A204.1 (cell line): Measurements from ENCODE around the gene POLA1.

Experiments used
- FAIRE-seq: peaks from 2 replicates; lab custom pipeline; 2012; peaks lifted over from hg19 to GRCh38; lab: Jason Lieb, UNC

POLA1 gene

GRCh38 chrX:25012433-25012735 lies 318.7 kb downstream of the POLA1 start:
- FAIRE-seq = no peak

GRCh38 chrX:25012793-25013631 lies 319.3 kb downstream of the POLA1 start:
- FAIRE-seq = no peak

- FAIRE-seq = no peak
Measured at GRCh38 chrX:25013632-25014365, 320.1 kb downstream of the POLA1 start.

- FAIRE-seq = no peak
Measured at GRCh38 chrX:25014366-25014838, 320.7 kb downstream of the POLA1 start.

- no peak for FAIRE-seq
Measured at GRCh38 chrX:25015486-25016360, 322.0 kb downstream of the POLA1 start, which contains the start of gene ARX. ARX (minus strand) TSS chrX:25015965; CDS start chrX:25015737, 228 bp downstream.

GRCh38 chrX:25016361-25016671 lies 322.6 kb downstream of the POLA1 start:
- FAIRE-seq = no peak

GRCh38 chrX:25016938-25017598 lies 323.4 kb downstream of the POLA1 start:
- FAIRE-seq = no peak

GRCh38 chrX:25017667-25018247 lies 324.0 kb downstream of the POLA1 start:
- no peak for FAIRE-seq

- no peak for FAIRE-seq
Measured at GRCh38 chrX:25018682-25019081, 325.0 kb downstream of the POLA1 start.

- FAIRE-seq = no peak
Measured at GRCh38 chrX:25019707-25020390, 326.1 kb downstream of the POLA1 start.

GRCh38 chrX:25020391-25020904 lies 326.7 kb downstream of the POLA1 start:
- no peak for FAIRE-seq

GRCh38 chrX:25020905-25021449 lies 327.3 kb downstream of the POLA1 start:
- FAIRE-seq = no peak

GRCh38 chrX:25022499-25023325 lies 329.0 kb downstream of the POLA1 start:
- FAIRE-seq = no peak

- FAIRE-seq = no peak
Measured at GRCh38 chrX:25023908-25024307, 330.2 kb downstream of the POLA1 start.

GRCh38 chrX:25025615-25026014 lies 331.9 kb downstream of the POLA1 start:
- no peak for FAIRE-seq

- FAIRE-seq = no peak
Measured at GRCh38 chrX:25026576-25026975, 332.9 kb downstream of the POLA1 start.

- FAIRE-seq = no peak
Measured at GRCh38 chrX:25028726-25029125, 335.0 kb downstream of the POLA1 start.

GRCh38 chrX:25029288-25029825 lies 335.6 kb downstream of the POLA1 start:
- FAIRE-seq = no peak

GRCh38 chrX:25034889-25035288 lies 341.2 kb downstream of the POLA1 start:
- no peak for FAIRE-seq
